RCC 7860 (cell line): ENCODE data around the gene ZBTB45.
A peak's percentile ranks its signal among the peaks of the same experiment; 100 is the strongest.
"Not testable (repeated sequence)": the region's sequence is repeated elsewhere in the genome, so short reads cannot be mapped to it uniquely, and the experiment has no call there.

ENCODE experiments used
- DNase-seq: peaks from one replicate; pipeline ENCODE4 v3.0.0-alpha.2; 2015; ENCODE audit warnings: low spot score
- FAIRE-seq: peaks from 2 replicates; lab custom pipeline; 2012; peaks lifted over from hg19 to GRCh38; lab: Jason Lieb, UNC

ZBTB45 gene

GRCh38 chr19:58513213-58513693 is 6.4 kb downstream of the ZBTB45 start:
- DNase-seq (no peak), FAIRE-seq (no peak)

GRCh38 chr19:58511353-58512208 is 8.0 kb downstream of the ZBTB45 start, which contains the start of gene SLC27A5:
Gene SLC27A5, minus strand, starts transcription at chr19:58511992. Its CDS starts 37 bp downstream, at chr19:58511955.
- FAIRE-seq, result no peak
- no peak for DNase-seq

GRCh38 chr19:58510084-58510862 is 9.3 kb downstream of the ZBTB45 start:
- DNase-seq (no peak), FAIRE-seq (no peak)

- FAIRE-seq (no peak), DNase-seq (peak; percentile 5)
These were observed 9.9 kb downstream of the ZBTB45 start for GRCh38 chr19:58509731-58510083.

- DNase-seq, result not testable (repeated sequence)
These were observed 11.9 kb downstream of the ZBTB45 start for GRCh38 chr19:58507602-58508223.

GRCh38 chr19:58500242-58500641 is 19.4 kb downstream of the ZBTB45 start:
- DNase-seq, result no peak
- no peak for FAIRE-seq

More at GRCh38 chr19:58507602-58508223, 11.9 kb downstream of the ZBTB45 start:
- not testable (repeated sequence) for FAIRE-seq

- DNase-seq, result peak; percentile 45
- FAIRE-seq, result no peak
These were observed 20.3 kb downstream of the ZBTB45 start for GRCh38 chr19:58499021-58499927.

- DNase-seq (no peak), FAIRE-seq (no peak)
These were observed 21.1 kb downstream of the ZBTB45 start for GRCh38 chr19:58498316-58499020.

GRCh38 chr19:58497634-58498170 is 21.9 kb downstream of the ZBTB45 start:
- no peak for FAIRE-seq
- DNase-seq, result no peak

- no peak for FAIRE-seq
- DNase-seq, result no peak
These were observed 27.3 kb downstream of the ZBTB45 start for GRCh38 chr19:58492265-58492664.

GRCh38 chr19:58491393-58491792 is 28.2 kb downstream of the ZBTB45 start:
- DNase-seq, result no peak
- no peak for FAIRE-seq

- DNase-seq, FAIRE-seq: not testable (repeated sequence)
These were observed 35.3 kb downstream of the ZBTB45 start for GRCh38 chr19:58484349-58484748.

GRCh38 chr19:58483776-58484175 is 35.8 kb downstream of the ZBTB45 start:
- no peak for FAIRE-seq
- DNase-seq, result no peak

- no peak for FAIRE-seq
- no peak for DNase-seq
These were observed 37.2 kb downstream of the ZBTB45 start for GRCh38 chr19:58482372-58482771.

- DNase-seq (no peak), FAIRE-seq (no peak)
These were observed 38.8 kb downstream of the ZBTB45 start for GRCh38 chr19:58480831-58481230.

- FAIRE-seq (no peak), DNase-seq (no peak)
These were observed 39.2 kb downstream of the ZBTB45 start for GRCh38 chr19:58480481-58480830.

- FAIRE-seq (no peak), DNase-seq (no peak)
These were observed 39.7 kb downstream of the ZBTB45 start for GRCh38 chr19:58479736-58480480.

- DNase-seq (no peak), FAIRE-seq (no peak)
These were observed 40.3 kb downstream of the ZBTB45 start for GRCh38 chr19:58479303-58479702.

- no peak for DNase-seq
- no peak for FAIRE-seq
These were observed 41.7 kb downstream of the ZBTB45 start for GRCh38 chr19:58477871-58478270.
